CD4-positive, alpha-beta memory T cell (primary cell): ENCODE measurements around the gene IER3. TPM values are rescaled to one million over a fixed set of nuclear protein-coding genes. Genes with fewer than 3 reads are reported as not detected.
A peak's percentile ranks its signal among the peaks of the same experiment; 100 is the strongest.

ENCODE experiments used
- CTCF ChIA-PET: fragments of 350-600 bp; sonication (Branson Sonifier 250); formaldehyde crosslinking; loops from one replicate; lab custom pipeline; 2021; ENCODE audit warnings: inconsistent platforms; ENCODE audit not compliant: partially characterized antibody; lab: Charles Lee
- POLR2A ChIA-PET: fragments of 350-600 bp; sonication (Branson Sonifier 250); formaldehyde crosslinking; loops from one replicate; lab custom pipeline; 2021; ENCODE audit not compliant: partially characterized antibody; lab: Charles Lee
- DNase-seq, 5 donors: peaks; one replicate each; pipeline versions ENCODE4 v3.0.0 to v3.0.0-alpha.2; 2020 to 2022; ENCODE audit warnings: mixed read lengths in 1 of 5
- H3K27ac ChIP-seq: one replicate; pipeline ENCODE4 v1.7.0; 2013; ENCODE audit warnings: low read depth, low read length
- H3K27me3 ChIP-seq: 2 replicates; pipeline ENCODE4 v1.7.0; 2013; ENCODE audit warnings: mild to moderate bottlenecking, low read length, moderate library complexity; ENCODE audit not compliant: insufficient read depth
- H3K36me3 ChIP-seq: 2 replicates; pipeline ENCODE4 v1.7.0; 2013; ENCODE audit warnings: mild to moderate bottlenecking, low read length, moderate library complexity; ENCODE audit not compliant: insufficient read depth
- H3K4me1 ChIP-seq: 2 replicates; pipeline ENCODE4 v1.7.0; 2013; ENCODE audit warnings: mild to moderate bottlenecking, low read length, moderate library complexity; ENCODE audit not compliant: insufficient read depth
- H3K4me3 ChIP-seq, 2 donors: one replicate each; pipeline ENCODE4 v1.7.0; 2013; ENCODE audit warnings: low read length in 2 of 2, mild to moderate bottlenecking in 1 of 2
- H3K9me3 ChIP-seq, 2 donors: one replicate each; pipeline ENCODE4 v1.7.0; 2013; ENCODE audit warnings: low read length in 2 of 2, control low read depth in 1 of 2; ENCODE audit not compliant: control insufficient read depth in 1 of 2
- H3K27ac Mint-ChIP-seq, 7 donors: one replicate each; pipeline ENCODE4 v1.8.0; 2020 to 2021; ENCODE audit warnings: mixed read lengths in 7 of 7, mild to moderate bottlenecking in 6 of 7, inconsistent platforms in 3 of 7, moderate library complexity in 3 of 7
- H3K27me3 Mint-ChIP-seq, 2 donors: one replicate each; pipeline ENCODE4 v1.8.0; 2020 to 2021; ENCODE audit warnings: mixed read lengths in 2 of 2
- H3K36me3 Mint-ChIP-seq, 2 donors: one replicate each; pipeline ENCODE4 v1.8.0; 2020 to 2021; ENCODE audit warnings: mixed read lengths in 2 of 2, inconsistent platforms in 1 of 2, mild to moderate bottlenecking in 1 of 2
- H3K4me1 Mint-ChIP-seq, 4 donors: one replicate each; pipeline ENCODE4 v1.8.0; 2020 to 2021; ENCODE audit warnings: mixed read lengths in 4 of 4, mild to moderate bottlenecking in 1 of 4
- H3K4me3 Mint-ChIP-seq, 8 donors: one replicate each; pipeline ENCODE4 v1.8.0; 2020 to 2021; ENCODE audit warnings: mixed read lengths in 8 of 8, mild to moderate bottlenecking in 7 of 8, moderate library complexity in 6 of 8, inconsistent platforms in 3 of 8
- H3K9me3 Mint-ChIP-seq, 8 donors: one replicate each; pipeline ENCODE4 v1.8.0; 2020 to 2021; ENCODE audit warnings: mixed read lengths in 8 of 8, mild to moderate bottlenecking in 5 of 8, inconsistent platforms in 3 of 8, moderate library complexity in 1 of 8
- intact Hi-C: fragments of 100-400 bp; cut with micrococcal nuclease; formaldehyde crosslinking; loops from one replicate; pipeline ENCODE4 v1.15.1; 2023
- polyA plus RNA-seq, 2 donors: library from polyadenylated mRNA; unstranded; fragments of 300-500 nt; fragmentation: Illumina TruSeq; gene quantifications; one replicate each; pipeline ENCODE4 v1.2.3, GENCODE V29; 2021
- total RNA-seq, 2 experiments: library from RNA; stranded (reverse); gene quantifications; one replicate each; pipeline ENCODE4 v1.2.3, GENCODE V29; 2021

The IER3 gene
- total and polyA plus RNA-seq, 4 experiments from 2014 or later: 0.77 to 11.4 (median 6.1) TPM

GRCh38 chr6:30782425-30783014 is 38.2 kb upstream of the IER3 start:
- no peaks in the 10 kb centered on the region for H3K36me3 Mint-ChIP-seq
- H3K27ac Mint-ChIP-seq: peak overlapping the region in 1 of 7 donors; percentile 37
- no peaks in the 10 kb centered on the region for H3K9me3 Mint-ChIP-seq
- ChIA-PET CTCF (interaction anchor here (1.3 kb wide), 1 partner anchor 40 kb away, joined by 5 read pairs; no protein-coding TSS in a partner anchor), POLR2A (interaction anchor here (0.6 to 1.7 kb wide), 3 partner anchors 7 to 95 kb away, joined by 3 to 5 read pairs (median 3); no protein-coding TSS in a partner anchor)
- H3K9me3 ChIP-seq: no peaks in the 10 kb centered on the region
- H3K36me3 ChIP-seq: no peaks in the 10 kb centered on the region
- no peak overlapping the region for H3K27ac ChIP-seq
- H3K27me3 ChIP-seq: no peaks in the 10 kb centered on the region
- H3K4me3 ChIP-seq: no peak overlapping the region
- no peaks in the 10 kb centered on the region for H3K27me3 Mint-ChIP-seq
- H3K4me1 ChIP-seq: peaks cover 13% of the 10 kb centered on the region
- no peak overlapping the region for H3K4me3 Mint-ChIP-seq
- no peak for DNase-seq
- peaks cover 10 to 25% (median 23%) of the 10 kb centered on the region in 4 donors for H3K4me1 Mint-ChIP-seq
- intact Hi-C loops: no loop called here

DNA sequence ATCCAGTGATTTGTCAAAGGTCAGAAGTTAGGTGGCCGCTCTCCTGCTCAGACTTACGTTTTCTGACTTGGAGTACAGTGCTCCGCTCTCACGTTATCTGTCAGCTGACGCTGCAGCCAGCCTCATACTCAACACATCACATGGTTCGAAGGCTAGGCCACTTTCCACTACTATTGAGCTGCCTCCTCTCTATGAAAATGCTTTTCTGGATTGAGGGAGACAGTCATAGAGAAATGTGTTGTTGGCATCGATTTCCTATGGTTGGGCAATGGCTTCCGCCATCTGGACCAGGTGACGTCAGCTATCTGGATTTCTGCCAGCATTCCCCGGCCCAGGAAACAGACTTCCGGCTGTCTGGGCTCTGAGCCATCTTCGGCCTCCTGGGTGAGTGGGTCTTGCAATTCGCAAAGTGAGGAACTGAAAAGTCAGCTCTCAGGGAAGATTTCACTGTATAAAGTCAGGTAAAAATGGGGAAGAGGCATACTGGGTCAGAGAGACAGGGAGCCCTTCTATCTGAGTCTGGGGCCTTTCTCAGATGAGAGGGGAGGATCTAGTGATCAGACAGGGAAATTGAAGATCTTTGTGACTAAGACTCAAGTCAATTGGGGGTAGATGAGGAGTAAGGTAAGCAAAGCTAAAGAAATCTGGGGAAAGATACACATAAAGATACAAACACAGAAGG is 37.5 kb upstream of the IER3 start:
- Mint-ChIP-seq H3K27ac (peak overlapping the region in 1 of 7 donors; percentile 89), H3K27me3 (no peaks in the 10 kb centered on the region), H3K4me1 (peaks cover 12 to 23% (median 20%) of the 10 kb centered on the region in 4 donors), H3K9me3 (no peaks in the 10 kb centered on the region), H3K4me3 (no peak overlapping the region), H3K36me3 (no peaks in the 10 kb centered on the region)
- intact Hi-C loops: no loop called here
- DNase-seq: no peak
- H3K36me3 ChIP-seq: no peaks in the 10 kb centered on the region
- no peaks in the 10 kb centered on the region for H3K27me3 ChIP-seq
- H3K9me3 ChIP-seq: no peaks in the 10 kb centered on the region
- no peak overlapping the region for H3K4me3 ChIP-seq
- POLR2A ChIA-PET: interaction anchor here (0.9 to 1.7 kb wide), 3 partner anchors 8 to 12 kb away, joined by 3 to 5 read pairs (median 3); no protein-coding TSS in a partner anchor
- no peak overlapping the region for H3K27ac ChIP-seq
- peaks cover 11% of the 10 kb centered on the region for H3K4me1 ChIP-seq
- CTCF ChIA-PET: interaction anchor here (1.3 kb wide), 1 partner anchor 40 kb away, joined by 5 read pairs; no protein-coding TSS in a partner anchor

DNA sequence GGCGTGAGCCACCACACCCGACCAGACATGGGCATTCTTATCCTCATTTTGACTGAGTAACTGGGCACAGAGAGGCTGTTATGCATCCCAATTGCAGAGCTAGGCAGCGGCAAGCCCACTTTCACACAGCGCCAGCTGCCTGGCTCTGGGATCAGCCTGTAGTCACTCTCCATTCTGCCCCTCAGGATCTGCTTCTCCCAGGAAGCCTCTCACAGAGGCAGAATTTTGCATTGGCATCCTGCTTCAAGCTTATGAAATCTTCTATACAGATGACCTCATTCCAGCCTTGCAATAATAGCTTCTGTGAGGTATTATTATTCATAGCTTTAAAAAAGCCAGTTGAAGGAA is 37.0 kb upstream of the IER3 start:
- peaks cover 6% of the 10 kb centered on the region for H3K4me1 ChIP-seq
- DNase-seq: no peak
- H3K27ac ChIP-seq: no peak overlapping the region
- no peaks in the 10 kb centered on the region for H3K27me3 ChIP-seq
- H3K36me3 Mint-ChIP-seq: no peaks in the 10 kb centered on the region
- H3K4me1 Mint-ChIP-seq: peaks cover 7 to 18% (median 15%) of the 10 kb centered on the region in 4 donors
- no peak overlapping the region for H3K27ac Mint-ChIP-seq
- H3K9me3 ChIP-seq: no peaks in the 10 kb centered on the region
- CTCF ChIA-PET: interaction anchor here (1.3 kb wide), 1 partner anchor 41 kb away, joined by 5 read pairs; no protein-coding TSS in a partner anchor
- H3K27me3 Mint-ChIP-seq: no peaks in the 10 kb centered on the region
- POLR2A ChIA-PET: interaction anchor here (0.9 to 1.7 kb wide), 2 partner anchors 9 to 10 kb away, joined by 3 to 5 read pairs; no protein-coding TSS in a partner anchor
- no peaks in the 10 kb centered on the region for H3K9me3 Mint-ChIP-seq
- intact Hi-C loops: no loop called here
- H3K4me3 Mint-ChIP-seq: no peak overlapping the region
- H3K36me3 ChIP-seq: no peaks in the 10 kb centered on the region
- no peak overlapping the region for H3K4me3 ChIP-seq

DNA sequence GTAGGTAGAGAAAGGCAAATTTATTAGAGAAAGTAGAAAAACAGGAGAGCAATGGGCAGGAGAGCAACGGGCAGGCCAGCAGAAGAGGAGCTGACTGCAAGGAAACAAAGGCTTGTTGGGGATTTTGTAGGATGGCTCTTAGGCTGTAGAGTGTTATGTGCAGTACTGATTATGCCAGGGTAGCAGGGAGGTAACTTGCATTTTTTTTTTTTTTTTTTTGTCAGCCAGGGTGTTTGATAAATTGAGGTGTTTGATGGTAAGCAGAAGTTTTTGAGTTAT is 36.2 kb upstream of the IER3 start:
- H3K27me3 ChIP-seq: no peaks in the 10 kb centered on the region
- Mint-ChIP-seq H3K4me3 (no peak overlapping the region), H3K27ac (no peak overlapping the region), H3K4me1 (peaks cover 7 to 15% (median 13%) of the 10 kb centered on the region in 4 donors), H3K36me3 (no peaks in the 10 kb centered on the region), H3K27me3 (no peaks in the 10 kb centered on the region), H3K9me3 (no peaks in the 10 kb centered on the region)
- ChIA-PET CTCF (no interaction called here), POLR2A (interaction anchor here (0.6 kb wide), 1 partner anchor 59 kb away, joined by 3 read pairs; no protein-coding TSS in a partner anchor)
- DNase-seq: no peak
- intact Hi-C loops: no loop called here
- H3K9me3 ChIP-seq: no peaks in the 10 kb centered on the region
- H3K4me3 ChIP-seq: no peak overlapping the region
- no peaks in the 10 kb centered on the region for H3K36me3 ChIP-seq
- peaks cover 3% of the 10 kb centered on the region for H3K4me1 ChIP-seq
- H3K27ac ChIP-seq: no peak overlapping the region

DNA sequence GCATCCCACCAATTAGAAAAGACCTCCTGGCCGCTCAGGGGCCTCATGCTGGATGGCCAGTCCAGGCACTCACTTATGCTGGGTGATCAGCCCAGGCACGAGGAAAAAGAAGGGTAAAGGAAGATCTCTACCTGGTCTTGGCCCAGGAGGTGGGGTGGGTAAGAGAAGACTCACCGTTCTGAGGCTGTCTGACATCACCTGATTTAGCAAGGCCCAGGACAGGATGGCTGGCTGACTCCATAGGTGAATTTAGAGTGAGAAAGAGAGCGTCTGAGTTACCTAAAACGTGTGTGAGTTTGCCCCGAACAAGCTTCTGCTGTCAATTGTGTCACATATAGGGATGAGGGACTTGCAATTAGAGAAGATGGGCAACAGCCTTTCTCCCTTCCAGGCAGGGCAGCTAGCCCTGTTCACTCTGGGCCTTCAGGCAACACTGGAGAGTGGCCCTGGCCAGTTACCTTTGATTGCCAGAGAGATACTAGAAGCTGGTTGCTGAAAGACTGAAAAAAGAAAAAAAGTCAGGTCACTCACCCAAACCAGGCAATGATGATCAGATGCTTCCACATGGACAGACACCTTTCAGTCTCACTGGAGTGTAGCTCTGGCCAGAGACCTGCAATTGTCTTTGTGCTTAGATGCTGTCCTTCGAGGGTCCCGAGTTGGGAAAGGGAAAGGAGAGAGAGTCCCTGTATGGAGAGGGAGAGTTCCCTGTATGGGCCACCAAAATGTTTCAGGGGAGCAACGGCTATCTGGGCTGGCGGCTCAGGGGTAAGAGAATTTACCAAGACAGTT is 35.7 kb upstream of the IER3 start:
- H3K27ac ChIP-seq: no peak overlapping the region
- DNase-seq: no peak
- peaks cover 7 to 15% (median 9%) of the 10 kb centered on the region in 4 donors for H3K4me1 Mint-ChIP-seq
- CTCF ChIA-PET: no interaction called here
- H3K27me3 ChIP-seq: no peaks in the 10 kb centered on the region
- H3K4me3 ChIP-seq: no peak overlapping the region
- H3K9me3 Mint-ChIP-seq: no peaks in the 10 kb centered on the region
- intact Hi-C loops: no loop called here
- H3K36me3 Mint-ChIP-seq: no peaks in the 10 kb centered on the region
- no peaks in the 10 kb centered on the region for H3K36me3 ChIP-seq
- H3K27me3 Mint-ChIP-seq: no peaks in the 10 kb centered on the region
- H3K4me1 ChIP-seq: no peaks in the 10 kb centered on the region
- H3K27ac Mint-ChIP-seq: peak overlapping the region in 2 of 7 donors; percentile 9 to 16
- POLR2A ChIA-PET: interaction anchor here (0.8 kb wide), 1 partner anchor 9 kb away, joined by 3 read pairs; no protein-coding TSS in a partner anchor
- no peak overlapping the region for H3K4me3 Mint-ChIP-seq
- no peaks in the 10 kb centered on the region for H3K9me3 ChIP-seq

- H3K9me3 Mint-ChIP-seq: no peaks in the 10 kb centered on the region
- peak overlapping the region in 1 of 7 donors; percentile 37 for H3K27ac Mint-ChIP-seq
- Histone ChIP-seq H3K27me3 (no peaks in the 10 kb centered on the region), H3K36me3 (no peaks in the 10 kb centered on the region), H3K4me1 (no peaks in the 10 kb centered on the region), H3K9me3 (no peaks in the 10 kb centered on the region), H3K4me3 (no peak overlapping the region), H3K27ac (no peak overlapping the region)
- H3K4me1 Mint-ChIP-seq: peaks cover 7 to 15% (median 10%) of the 10 kb centered on the region in 4 donors
- ChIA-PET POLR2A (no interaction called here), CTCF (no interaction called here)
- DNase-seq: no peak
- no peak overlapping the region for H3K4me3 Mint-ChIP-seq
- intact Hi-C loops: no loop called here
- no peaks in the 10 kb centered on the region for H3K27me3 Mint-ChIP-seq
- H3K36me3 Mint-ChIP-seq: no peaks in the 10 kb centered on the region
Measured at GRCh38 chr6:30778001-30778635, 33.8 kb upstream of the IER3 start.
